Natural killer cell (primary cell): ENCODE measurements around the gene XPNPEP2. TPM values are rescaled to one million over a fixed set of nuclear protein-coding genes. Genes with fewer than 3 reads are reported as not detected.

Experiments used
- ATAC-seq, 3 donors: fragments of 150-1000 bp in 2 of 3; fragments of 200-7000 bp in 1 of 3; cut with Tn5 transposase; 1 replicate in 1 of 3; 2 replicates in 2 of 3; pipeline ENCODE4 v1.10.0; 2021; ENCODE audit warnings: mild to moderate bottlenecking in 2 of 3, moderate library complexity in 2 of 3
- DNase-seq, 2 donors: peaks; one replicate each; pipeline versions ENCODE4 v3.0.0 to v3.0.0-alpha.2; 2013 to 2021; ENCODE audit warnings: mixed read lengths in 1 of 2
- H3K27ac ChIP-seq: one replicate; pipeline ENCODE4 v1.5.1; 2013; ENCODE audit warnings: mild to moderate bottlenecking, low read length
- H3K27me3 ChIP-seq: one replicate; pipeline ENCODE4 v1.6.1; 2013; ENCODE audit warnings: low read length; ENCODE audit not compliant: control insufficient read depth, insufficient read depth
- H3K36me3 ChIP-seq: one replicate; pipeline ENCODE4 v1.6.1; 2013; ENCODE audit warnings: low read length; ENCODE audit not compliant: control insufficient read depth, insufficient read depth
- H3K4me1 ChIP-seq: one replicate; pipeline ENCODE4 v1.6.1; 2013; ENCODE audit warnings: low read length; ENCODE audit not compliant: control insufficient read depth, insufficient read depth
- H3K4me3 ChIP-seq: one replicate; pipeline ENCODE4 v1.5.1; 2013; ENCODE audit warnings: low read length
- H3K9me3 ChIP-seq: one replicate; pipeline ENCODE4 v1.6.1; 2013; ENCODE audit warnings: low read length; ENCODE audit not compliant: control insufficient read depth, insufficient read depth
- H3K27ac Mint-ChIP-seq, 2 donors: one replicate each; pipeline ENCODE4 v1.8.0; 2022; ENCODE audit warnings: mild to moderate bottlenecking in 2 of 2, mixed read lengths in 2 of 2, moderate library complexity in 1 of 2
- H3K27me3 Mint-ChIP-seq, 2 donors: one replicate each; pipeline ENCODE4 v1.8.0; 2022; ENCODE audit warnings: low read depth in 2 of 2, mixed read lengths in 2 of 2
- H3K36me3 Mint-ChIP-seq: one replicate; pipeline ENCODE4 v1.8.0; 2022; ENCODE audit warnings: mixed read lengths
- H3K4me1 Mint-ChIP-seq, 2 donors: one replicate each; pipeline ENCODE4 v1.8.0; 2022; ENCODE audit warnings: mixed read lengths in 2 of 2
- H3K4me3 Mint-ChIP-seq: one replicate; pipeline ENCODE4 v1.8.0; 2022; ENCODE audit warnings: mild to moderate bottlenecking, moderate library complexity, mixed read lengths
- H3K9me3 Mint-ChIP-seq, 2 donors: one replicate each; pipeline ENCODE4 v1.8.0; 2022; ENCODE audit warnings: mixed read lengths in 2 of 2
- CTCF ChIP-seq: fragments of 200-600 bp; IDR thresholded peaks from one replicate; pipeline ENCODE4 v1.8.0; 2022; ENCODE audit warnings: antibody characterized with exemption
- WGBS: methylation state at CpG from one replicate; pipeline ENCODE4 v1.1.7; 2013; ENCODE audit warnings: missing lambda C conversion rate; ENCODE audit not compliant: insufficient coverage; 5-methylcytosine and 5-hydroxymethylcytosine counted together
- intact Hi-C: fragments of 100-400 bp; cut with micrococcal nuclease; formaldehyde crosslinking; loops from one replicate; pipeline ENCODE4 v1.14.2; 2022
- total RNA-seq, 4 donors: library from RNA; stranded (reverse); fragments of 120-200 nt in 1 of 4; gene quantifications; one replicate each; pipeline versions ENCODE4 v1.2.3 to v1.2.4, GENCODE V29; 2013 to 2022

The XPNPEP2 gene
- total RNA-seq, 3 donors from 2014 or later (not counting 1 experiment from before 2014, with no cell fraction given), result 0.96 to 2.6 (median 1.6) TPM

- Histone ChIP-seq H3K4me3 (no peak overlapping the region), H3K9me3 (no peaks in the 10 kb centered on the region), H3K27me3 (no peaks in the 10 kb centered on the region), H3K36me3 (no peaks in the 10 kb centered on the region), H3K4me1 (peaks cover 40% of the 10 kb centered on the region), H3K27ac (peak overlapping the region; percentile 54)
- DNase-seq (no peak), ATAC-seq (peak; percentile 54 to 80 (median 76))
- Mint-ChIP-seq H3K27ac (peak overlapping the region; percentile 71 to 91), H3K9me3 (no peaks in the 10 kb centered on the region), H3K36me3 (no peaks in the 10 kb centered on the region), H3K4me1 (peaks cover 21 to 39% of the 10 kb centered on the region in 2 donors), H3K4me3 (peak overlapping the region; percentile 41), H3K27me3 (no peaks in the 10 kb centered on the region)
- TF ChIP-seq CTCF, result no peak
- intact Hi-C loops, result no loop called here
- 21% methylated on average over 3 of the region's 4 CpGs for WGBS
Measured at GRCh38 chrX:129743821-129744220, 5.0 kb downstream of the XPNPEP2 start.

- no peaks in the 10 kb centered on the region for H3K27me3 Mint-ChIP-seq
- Histone ChIP-seq H3K27ac (no peak overlapping the region), H3K9me3 (no peaks in the 10 kb centered on the region), H3K36me3 (no peaks in the 10 kb centered on the region), H3K4me1 (peaks cover 35% of the 10 kb centered on the region), H3K27me3 (no peaks in the 10 kb centered on the region), H3K4me3 (no peak overlapping the region)
- ATAC-seq (no peak), DNase-seq (peak in 1 of 2 donors; percentile 44)
- TF ChIP-seq CTCF, result no peak
- H3K36me3 Mint-ChIP-seq, result no peaks in the 10 kb centered on the region
- peaks cover 21 to 39% of the 10 kb centered on the region in 2 donors for H3K4me1 Mint-ChIP-seq
- peak overlapping the region in 1 of 2 donors; percentile 91 for H3K27ac Mint-ChIP-seq
- 29% methylated on average over 9 of the region's 10 CpGs for WGBS
- H3K4me3 Mint-ChIP-seq, result no peak overlapping the region
- no peaks in the 10 kb centered on the region for H3K9me3 Mint-ChIP-seq
- intact Hi-C loops, result no loop called here
Measured at GRCh38 chrX:129744861-129745321, 6.1 kb downstream of the XPNPEP2 start.

- no peak overlapping the region for H3K4me3 Mint-ChIP-seq
- no peak for ATAC-seq
Measured at GRCh38 chrX:129746557-129747470, 8.0 kb downstream of the XPNPEP2 start.

More at GRCh38 chrX:129746557-129747470, 8.0 kb downstream of the XPNPEP2 start:
- H3K27ac ChIP-seq, result no peak overlapping the region
- no peaks in the 10 kb centered on the region for H3K36me3 ChIP-seq
- Mint-ChIP-seq H3K9me3 (no peaks in the 10 kb centered on the region), H3K36me3 (no peaks in the 10 kb centered on the region), H3K27me3 (no peaks in the 10 kb centered on the region), H3K4me1 (peaks cover 29 to 48% of the 10 kb centered on the region in 2 donors), H3K27ac (no peak overlapping the region)
- no peak for DNase-seq
- intact Hi-C loops, result no loop called here
- H3K4me1 ChIP-seq, result peaks cover 40% of the 10 kb centered on the region
- no peak for TF ChIP-seq CTCF
- no peaks in the 10 kb centered on the region for H3K27me3 ChIP-seq
- no peak overlapping the region for H3K4me3 ChIP-seq
- 92% methylated on average over 5 of the region's 7 CpGs for WGBS
- no peaks in the 10 kb centered on the region for H3K9me3 ChIP-seq
